MM.1S (cell line): ENCODE data around the gene IP6K1.

Experiments used
- CTCF ChIP-seq: fragments of 300-600 bp; sonication (generic); IDR thresholded peaks from 2 replicates; pipeline ENCODE4 v1.5.1; 2016; ENCODE audit warnings: antibody characterized with exemption, low read length, mixed read lengths
- EZH2 ChIP-seq: fragments of 300-600 bp; sonication (generic); optimal IDR thresholded peaks from 2 replicates; pipeline ENCODE3; 2017; ENCODE audit warnings: low read depth, mild to moderate bottlenecking, antibody characterized with exemption, low read length, mixed read lengths

- TF ChIP-seq CTCF (no peak), EZH2 (no peak)
These were observed 16.4 kb downstream of the IP6K1 start for GRCh38 chr3:49769926-49770325.
